Sigmoid colon (tissue), 7 donors: ENCODE data around the gene ZNF579. TPM values are rescaled to one million over a fixed set of nuclear protein-coding genes. Genes with fewer than 3 reads are reported as not detected.

ENCODE experiments used
- DNase-seq: peaks from one replicate; pipeline ENCODE4 v3.0.0-alpha.2; 2019
- H3K27ac ChIP-seq, 4 donors: fragments of 200-600 bp; sonication (generic); one replicate each; pipeline ENCODE4 v1.5.1; 2016 to 2019; ENCODE audit warnings: mild to moderate bottlenecking in 1 of 4
- H3K27me3 ChIP-seq, 3 donors: fragments of 200-600 bp; sonication (generic); one replicate each; pipeline ENCODE4 v1.5.1; 2019; ENCODE audit warnings: mild to moderate bottlenecking in 1 of 3
- H3K36me3 ChIP-seq, 4 donors: fragments of 200-600 bp; sonication (generic); one replicate each; pipeline ENCODE4 v1.5.1; 2016 to 2019
- H3K4me1 ChIP-seq, 4 donors: fragments of 200-600 bp; sonication (generic); one replicate each; pipeline ENCODE4 v1.5.1; 2017 to 2019
- H3K4me3 ChIP-seq, 4 donors: fragments of 200-600 bp; sonication (generic); one replicate each; pipeline ENCODE4 v1.5.1; 2017 to 2019; ENCODE audit warnings: mild to moderate bottlenecking in 2 of 4, moderate library complexity in 1 of 4
- H3K9me3 ChIP-seq, 4 donors: fragments of 200-600 bp in 3 of 4; sonication (generic) in 3 of 4; one replicate each; pipeline versions ENCODE4 v1.5.1 to v1.6.1; 2013 to 2019
- CTCF ChIP-seq, 4 experiments: fragments of 450-650 bp in 3 of 4; fragments of 200-600 bp in 1 of 4; IDR thresholded peaks; one replicate each; pipeline ENCODE4 v1.5.1; 2016 to 2019; ENCODE audit warnings: antibody characterized with exemption in 4 of 4, mild to moderate bottlenecking in 3 of 4, moderate library complexity in 2 of 4
- EP300 ChIP-seq, 4 donors: sonication (generic); formaldehyde crosslinking; IDR thresholded peaks; one replicate each; pipeline ENCODE4 v1.6.1; 2017; ENCODE audit warnings: antibody characterized with exemption in 4 of 4
- POLR2A ChIP-seq, 2 donors: fragments of 450-650 bp; IDR thresholded peaks; one replicate each; pipeline ENCODE4 v1.6.1; 2016; ENCODE audit warnings: antibody characterized with exemption in 2 of 2, mild to moderate bottlenecking in 2 of 2, moderate library complexity in 2 of 2
- POLR2AphosphoS5 ChIP-seq, 4 donors: sonication (generic); formaldehyde crosslinking; IDR thresholded peaks; one replicate each; pipeline ENCODE4 v1.6.1; 2017; ENCODE audit warnings: antibody characterized with exemption in 4 of 4
- whole genome bisulfite sequencing, 2 donors: extraction: QIAGEN DNeasy Blood & Tissue Kit; methylation state at CpG; one replicate each; pipeline ENCODE4 v1.1.7; 2013; 5-methylcytosine and 5-hydroxymethylcytosine counted together
- intact Hi-C: fragments of 100-400 bp; cut with DNase I; formaldehyde crosslinking; loops from one replicate; pipeline ENCODE4 v1.15.1; 2023
- polyA plus RNA-seq, 3 donors: library from polyadenylated mRNA; stranded (reverse); fragments of 200-250 nt; gene quantifications; one replicate each; pipeline ENCODE4 v1.2.3, GENCODE V29; 2013
- total RNA-seq, 4 donors: library from RNA; depleted of rRNA; stranded (reverse); fragments of >200 nt; gene quantifications; one replicate each; pipeline ENCODE4 v1.1.0, GENCODE V29; 2016
- donor health status: healthy with polysubstance abuse.
- donor health status: Bipolar disorder and iron deficiency.
- donor health status: healthy.

ZNF579 gene
- total and polyA plus RNA-seq, 7 donors: 0.69 to 4.0 (median 2.0) TPM

- TF ChIP-seq EP300 (IDR thresholded peaks at IDR 0.05): no peak
- TF ChIP-seq POLR2A (IDR thresholded peaks at IDR 0.05): no peak
- no peak for TF ChIP-seq CTCF (IDR thresholded peaks at IDR 0.05)
- no peak for TF ChIP-seq POLR2AphosphoS5 (IDR thresholded peaks at IDR 0.05)
- peaks cover 0 to 42% (median 31%) of the 10 kb centered on the region in 3 donors for H3K27me3 ChIP-seq
Observed at GRCh38 chr19:55544014-55544413, 36.6 kb downstream of the ZNF579 start.

GRCh38 chr19:55543567-55543966, 37.1 kb downstream of the ZNF579 start:
- Histone ChIP-seq H3K36me3 (no peaks in the 10 kb centered on the region), H3K27ac (no peak overlapping the region), H3K27me3 (peaks cover 0 to 38% (median 27%) of the 10 kb centered on the region in 3 donors), H3K4me3 (no peak overlapping the region), H3K9me3 (no peaks in the 10 kb centered on the region), H3K4me1 (peaks cover 0 to 8% (median 0%) of the 10 kb centered on the region in 4 donors)
- intact Hi-C loops: no loop called here
- 62 to 81% methylated on average over 5 of the region's 5 CpGs for WGBS, 2 donors
- DNase-seq: no peak
- no peak for TF ChIP-seq CTCF (IDR thresholded peaks at IDR 0.05)
- TF ChIP-seq EP300 (IDR thresholded peaks at IDR 0.05): no peak
- TF ChIP-seq POLR2AphosphoS5 (IDR thresholded peaks at IDR 0.05): no peak
- no peak for TF ChIP-seq POLR2A (IDR thresholded peaks at IDR 0.05)

More at GRCh38 chr19:55544014-55544413, 36.6 kb downstream of the ZNF579 start:
- Histone ChIP-seq H3K9me3 (no peaks in the 10 kb centered on the region), H3K27ac (no peak overlapping the region), H3K4me3 (no peak overlapping the region), H3K36me3 (no peaks in the 10 kb centered on the region), H3K4me1 (peaks cover 0 to 8% (median 0%) of the 10 kb centered on the region in 4 donors)
- intact Hi-C loops: no loop called here
- no peak for DNase-seq
- WGBS, 2 donors: 81 to 88% methylated on average over 15 of the region's 15 CpGs

- Histone ChIP-seq H3K4me3 (no peak overlapping the region), H3K27me3 (peaks cover 0 to 36% (median 18%) of the 10 kb centered on the region in 3 donors), H3K36me3 (no peaks in the 10 kb centered on the region), H3K27ac (no peak overlapping the region), H3K4me1 (peaks cover 0 to 5% (median 0%) of the 10 kb centered on the region in 4 donors), H3K9me3 (no peaks in the 10 kb centered on the region)
- WGBS, 2 donors: 92% methylated on average over 7 of the region's 7 CpGs
- intact Hi-C loops: no loop called here
- DNase-seq: no peak
- TF ChIP-seq CTCF (IDR thresholded peaks at IDR 0.05): no peak
- no peak for TF ChIP-seq EP300 (IDR thresholded peaks at IDR 0.05)
- TF ChIP-seq POLR2AphosphoS5 (IDR thresholded peaks at IDR 0.05): no peak
- no peak for TF ChIP-seq POLR2A (IDR thresholded peaks at IDR 0.05)
Observed at GRCh38 chr19:55542292-55542855, 38.3 kb downstream of the ZNF579 start.

GRCh38 chr19:55541091-55541490, 39.6 kb downstream of the ZNF579 start:
- TF ChIP-seq POLR2AphosphoS5 (IDR thresholded peaks at IDR 0.05): no peak
- TF ChIP-seq POLR2A (IDR thresholded peaks at IDR 0.05): no peak
- no peak for TF ChIP-seq EP300 (IDR thresholded peaks at IDR 0.05)
- TF ChIP-seq CTCF (IDR thresholded peaks at IDR 0.05): no peak
- Histone ChIP-seq H3K27ac (no peak overlapping the region), H3K4me3 (no peak overlapping the region), H3K9me3 (no peaks in the 10 kb centered on the region), H3K27me3 (peaks cover 0 to 31% (median 6%) of the 10 kb centered on the region in 3 donors), H3K36me3 (no peaks in the 10 kb centered on the region), H3K4me1 (no peaks in the 10 kb centered on the region)
- intact Hi-C loops: no loop called here
- WGBS, 2 donors: 81 to 85% methylated on average over 19 of the region's 19 CpGs
- no peak for DNase-seq

- 47 to 62% methylated on average over 10 of the region's 10 CpGs for WGBS, 2 donors
- TF ChIP-seq POLR2AphosphoS5 (IDR thresholded peaks at IDR 0.05) (no peak), POLR2A (IDR thresholded peaks at IDR 0.05) (no peak), EP300 (IDR thresholded peaks at IDR 0.05) (no peak), CTCF (IDR thresholded peaks at IDR 0.05) (no peak)
- Histone ChIP-seq H3K36me3 (no peaks in the 10 kb centered on the region), H3K27ac (no peak overlapping the region), H3K27me3 (peaks cover 0 to 27% (median 3%) of the 10 kb centered on the region in 3 donors), H3K4me3 (no peak overlapping the region), H3K9me3 (no peaks in the 10 kb centered on the region), H3K4me1 (no peaks in the 10 kb centered on the region)
- DNase-seq: no peak
- intact Hi-C loops: no loop called here
Observed at GRCh38 chr19:55540619-55541018, 40.0 kb downstream of the ZNF579 start.
